Measurements from ENCODE around the gene ADCY2. TPM values are rescaled to one million over a fixed set of nuclear protein-coding genes. Genes with fewer than 3 reads are reported as not detected.

Gene ADCY2
- total and polyA plus RNA-seq, 2 experiments from 2014 or later: 23.8 to 74.9 TPM

- Histone ChIP-seq H3K4me3 (no peak overlapping the region), H3K27me3 (ENCODE audit: insufficient read depth) (no peaks in the 10 kb centered on the region), H3K79me2 (replicated peaks; ENCODE audit: insufficient read depth) (peaks cover 53% of the 10 kb centered on the region), H3F3A (replicated peaks; ENCODE audit: low read depth) (no peaks in the 10 kb centered on the region), H4K20me1 (replicated peaks; ENCODE audit: insufficient read depth) (peaks cover 2% of the 10 kb centered on the region; the same call in 1 of the 2 replicates), H3K4me2 (no peak overlapping the region), H2AFZ (no peak overlapping the region), H3K4me1 (ENCODE audit: insufficient read depth) (no peaks in the 10 kb centered on the region), H3K27ac (ENCODE audit: low read depth) (0 out of 2 replicates have a peak overlapping the region, but pooled peaks have one; percentile 23), H3K9me2 (ENCODE audit: insufficient read depth) (0 out of 2 replicates have a peak, but pooled peaks cover 4% of the 10 kb centered on the region), H3K36me3 (ENCODE audit: insufficient read depth) (no peaks in the 10 kb centered on the region; the same call in 1 of the 2 replicates)
- no peak for TF ChIP-seq CTCF (conservative IDR thresholded peaks at IDR 0.05; ENCODE audit: low read depth in 2 of 2)
- no peak for TF ChIP-seq NANOG (IDR thresholded peaks at IDR 0.05; ENCODE audit: borderline replicate concordance)
- no peak for TF ChIP-seq STAT1 (IDR thresholded peaks at IDR 0.05; ENCODE audit: unreplicated experiment)
- TF ChIP-seq REST (IDR thresholded peaks at IDR 0.05; ENCODE audit: unreplicated experiment): no peak
- TF ChIP-seq JUNB (IDR thresholded peaks at IDR 0.05; ENCODE audit: unreplicated experiment): no peak
- no peak for TF ChIP-seq ZNF462 (CRISPR knock-in tag; IDR thresholded peaks at IDR 0.05)
- TF ChIP-seq POLR2AphosphoS5 (IDR thresholded peaks at IDR 0.05; ENCODE audit: low read depth): no peak
- no peak for TF ChIP-seq ZNF331 (CRISPR knock-in tag; IDR thresholded peaks at IDR 0.05; ENCODE audit: low read depth)
- no peak overlapping the region for H3K4me3 Mint-ChIP-seq
- H3K36me3 Mint-ChIP-seq (ENCODE audit: low read depth): peaks cover 23% of the 10 kb centered on the region; the same call in 2 of the 3 replicates
- H3K4me1 Mint-ChIP-seq: no peaks in the 10 kb centered on the region
- no peaks in the 10 kb centered on the region for H3K27me3 Mint-ChIP-seq (ENCODE audit: insufficient read depth, low read depth, poor library complexity)
- H3K9me3 Mint-ChIP-seq: peaks cover 7% of the 10 kb centered on the region; the same call in 2 of the 3 replicates
- peak overlapping the region; percentile 54 for H3K27ac Mint-ChIP-seq
- DNase-seq (ENCODE audit: low spot score): no peak
- no peak for ATAC-seq
Measured at GRCh38 chr5:7638456-7638855, 242.5 kb downstream of the ADCY2 start.

Measured in GM23338 (cell line).